Measurements from ENCODE around the gene SHCBP1L.

DNA sequence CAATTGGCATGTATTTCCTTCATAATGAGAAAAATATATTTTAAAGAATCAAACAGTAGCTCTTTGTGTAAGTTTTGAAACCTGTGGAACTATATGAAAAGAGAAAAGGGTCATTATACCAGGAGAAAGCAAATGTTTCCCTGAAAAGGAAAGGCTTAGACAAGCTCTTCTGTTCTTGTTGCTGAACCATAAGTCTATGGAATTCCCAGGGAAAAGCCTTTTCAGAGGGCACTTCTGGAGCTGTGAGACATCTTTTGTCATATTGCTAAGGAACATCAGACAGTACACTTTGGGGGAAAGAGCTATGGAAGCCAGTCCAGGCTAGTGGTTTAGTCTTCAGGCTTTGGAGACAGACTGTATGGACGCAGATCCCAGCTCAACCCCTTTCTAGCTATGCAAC is 12.1 kb upstream of the SHCBP1L start:
- TF ChIP-seq, protein P1, sequence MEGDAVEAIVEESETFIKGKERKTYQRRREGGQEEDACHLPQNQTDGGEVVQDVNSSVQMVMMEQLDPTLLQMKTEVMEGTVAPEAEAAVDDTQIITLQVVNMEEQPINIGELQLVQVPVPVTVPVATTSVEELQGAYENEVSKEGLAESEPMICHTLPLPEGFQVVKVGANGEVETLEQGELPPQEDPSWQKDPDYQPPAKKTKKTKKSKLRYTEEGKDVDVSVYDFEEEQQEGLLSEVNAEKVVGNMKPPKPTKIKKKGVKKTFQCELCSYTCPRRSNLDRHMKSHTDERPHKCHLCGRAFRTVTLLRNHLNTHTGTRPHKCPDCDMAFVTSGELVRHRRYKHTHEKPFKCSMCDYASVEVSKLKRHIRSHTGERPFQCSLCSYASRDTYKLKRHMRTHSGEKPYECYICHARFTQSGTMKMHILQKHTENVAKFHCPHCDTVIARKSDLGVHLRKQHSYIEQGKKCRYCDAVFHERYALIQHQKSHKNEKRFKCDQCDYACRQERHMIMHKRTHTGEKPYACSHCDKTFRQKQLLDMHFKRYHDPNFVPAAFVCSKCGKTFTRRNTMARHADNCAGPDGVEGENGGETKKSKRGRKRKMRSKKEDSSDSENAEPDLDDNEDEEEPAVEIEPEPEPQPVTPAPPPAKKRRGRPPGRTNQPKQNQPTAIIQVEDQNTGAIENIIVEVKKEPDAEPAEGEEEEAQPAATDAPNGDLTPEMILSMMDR (IDR thresholded peaks at IDR 0.05; ENCODE audit: low read length) = no peak
- TF ChIP-seq EZH2 (optimal IDR thresholded peaks at IDR 0.05; ENCODE audit: low read depth, low read length) = no peak

Data from MM.1S (cell line).